Neural cell (in vitro differentiated cells): ENCODE data around the gene BRCA2. TPM values are rescaled to one million over a fixed set of nuclear protein-coding genes. Genes with fewer than 3 reads are reported as not detected.

Experiments used
- H2AFZ ChIP-seq: fragments of 200-600, 300-800 bp; sonication (generic), shearing (Covaris generic); 2 replicates; pipeline ENCODE4 v1.6.0; 2014; ENCODE audit warnings: low read depth, mild to moderate bottlenecking, antibody characterized with exemption, low read length, moderate library complexity
- H3F3A ChIP-seq: fragments of 200-600 bp; shearing (Covaris generic); 2 replicates; pipeline ENCODE4 v1.6.1; 2016; ENCODE audit warnings: mild to moderate bottlenecking, moderate library complexity, mixed read lengths, antibody characterized with exemption, low read length; ENCODE audit not compliant: insufficient read depth, poor library complexity, severe bottlenecking
- H3K27ac ChIP-seq: fragments of 200-600, 300-800 bp; sonication (generic), shearing (Covaris generic); 2 replicates; pipeline ENCODE4 v1.5.1; 2014; ENCODE audit warnings: mild to moderate bottlenecking, low read length, moderate library complexity
- H3K27me3 ChIP-seq: fragments of 300-800, 200-600 bp; sonication (generic), shearing (Covaris generic); 2 replicates; pipeline ENCODE4 v1.6.0; 2014; ENCODE audit warnings: mild to moderate bottlenecking, low read depth, low read length, moderate library complexity; ENCODE audit not compliant: insufficient read depth
- H3K36me3 ChIP-seq: fragments of 300-800, 200-600 bp; sonication (generic), shearing (Covaris generic); 2 replicates; pipeline ENCODE4 v1.5.1; 2014; ENCODE audit warnings: mild to moderate bottlenecking, antibody characterized with exemption, low read length, moderate library complexity; ENCODE audit not compliant: insufficient read depth
- H3K4me2 ChIP-seq: fragments of 300-800, 200-600 bp; sonication (generic), shearing (Covaris generic); 2 replicates; pipeline ENCODE4 v1.6.0; 2014; ENCODE audit warnings: mild to moderate bottlenecking, low read length
- H3K4me3 ChIP-seq: fragments of 300-800, 200-600 bp; sonication (generic), shearing (Covaris generic); 2 replicates; pipeline ENCODE4 v1.5.1; 2014; ENCODE audit warnings: mild to moderate bottlenecking, low read length, moderate library complexity
- H3K79me2 ChIP-seq: fragments of 200-600 bp; shearing (Covaris generic); replicated peaks from 2 replicates; pipeline ENCODE4 v1.6.0; 2014; ENCODE audit warnings: mild to moderate bottlenecking, low read length, moderate library complexity; ENCODE audit not compliant: insufficient read depth
- H3K9ac ChIP-seq: fragments of 300-800, 200-600 bp; sonication (generic), shearing (Covaris generic); 2 replicates; pipeline ENCODE4 v1.6.1; 2016; ENCODE audit warnings: mild to moderate bottlenecking, low read length, mixed read lengths
- H3K9me2 ChIP-seq: fragments of 200-600 bp; shearing (Covaris generic); 2 replicates; pipeline ENCODE4 v1.6.1; 2016; ENCODE audit warnings: mild to moderate bottlenecking, low read length, mixed read lengths; ENCODE audit not compliant: insufficient read depth
- H3K9me3 ChIP-seq: fragments of 200-600, 300-800 bp; sonication (generic), shearing (Covaris generic); 2 replicates; pipeline ENCODE4 v1.6.1; 2016; ENCODE audit warnings: mild to moderate bottlenecking, mixed run types, low read length, moderate library complexity, mixed read lengths
- H4K20me1 ChIP-seq: fragments of 200-600 bp; shearing (Covaris generic); 2 replicates; pipeline ENCODE4 v1.6.1; 2016; ENCODE audit warnings: mild to moderate bottlenecking, mixed run types; ENCODE audit not compliant: insufficient read depth
- CTCF ChIP-seq: fragments of 450-650 bp; IDR thresholded peaks from 2 replicates; pipeline ENCODE4 v1.5.1; 2014; ENCODE audit warnings: antibody characterized with exemption, mild to moderate bottlenecking, moderate library complexity; ENCODE audit not compliant: poor library complexity, severe bottlenecking
- EP300 ChIP-seq: fragments of 450-650 bp; conservative IDR thresholded peaks from 2 replicates; pipeline ENCODE4 v1.6.1; 2014; ENCODE audit warnings: antibody characterized with exemption, mild to moderate bottlenecking, moderate library complexity; ENCODE audit not compliant: poor library complexity, severe bottlenecking
- EZH2 ChIP-seq: fragments of 200-600, 300-800 bp; shearing (Covaris generic), sonication (generic); IDR thresholded peaks from 2 replicates; pipeline ENCODE4 v1.6.1; 2014; ENCODE audit warnings: antibody characterized with exemption, low read length, borderline replicate concordance, mild to moderate bottlenecking; ENCODE audit not compliant: insufficient read depth, poor library complexity, severe bottlenecking
- MXI1 ChIP-seq: fragments of 450-650 bp; conservative IDR thresholded peaks from 2 replicates; pipeline ENCODE4 v1.6.1; 2014; ENCODE audit warnings: antibody characterized with exemption, mild to moderate bottlenecking; ENCODE audit not compliant: poor library complexity, severe bottlenecking
- POLR2AphosphoS5 ChIP-seq: IDR thresholded peaks from 2 replicates; pipeline ENCODE4 v1.6.1; 2012
- RAD21 ChIP-seq: fragments of 450-650 bp; conservative IDR thresholded peaks from 2 replicates; pipeline ENCODE4 v1.6.1; 2014; ENCODE audit warnings: antibody characterized with exemption, mild to moderate bottlenecking, moderate library complexity
- REST ChIP-seq: IDR thresholded peaks from 2 replicates; pipeline ENCODE4 v1.6.1; 2012; ENCODE audit warnings: borderline replicate concordance
- SMC3 ChIP-seq: fragments of 450-650 bp; conservative IDR thresholded peaks from 2 replicates; pipeline ENCODE4 v1.6.1; 2014; ENCODE audit warnings: antibody characterized with exemption, mild to moderate bottlenecking, moderate library complexity; ENCODE audit not compliant: poor library complexity
- polyA plus RNA-seq: library from polyadenylated mRNA; depleted of rRNA; stranded (reverse); fragments of >200 nt; gene quantifications from 2 replicates; pipeline ENCODE4 v1.2.3, GENCODE V29; 2014

BRCA2 gene
- polyA plus RNA-seq, 1 donor from 2014 or later: 0.11 TPM

- Histone ChIP-seq H3K36me3 (no peaks in the 10 kb centered on the region), H3K4me2 (no peak overlapping the region), H3K27ac (no peak overlapping the region), H3K79me2 (no peaks in the 10 kb centered on the region), H3K4me3 (no peak overlapping the region), H3K9me3 (no peaks in the 10 kb centered on the region), H2AFZ (no peak overlapping the region), H3K27me3 (no peaks in the 10 kb centered on the region), H3K9ac (no peak overlapping the region), H4K20me1 (no peaks in the 10 kb centered on the region), H3F3A (no peaks in the 10 kb centered on the region), H3K9me2 (no peaks in the 10 kb centered on the region)
- TF ChIP-seq REST (no peak), CTCF (no peak), RAD21 (no peak), SMC3 (no peak), POLR2AphosphoS5 (no peak), EZH2 (no peak), MXI1 (no peak)
Observed at GRCh38 chr13:32417995-32418394, 102.7 kb downstream of the BRCA2 start.

- H3K79me2 ChIP-seq: no peaks in the 10 kb centered on the region
- no peak overlapping the region for H3K4me2 ChIP-seq
- TF ChIP-seq CTCF (no peak), POLR2AphosphoS5 (no peak), RAD21 (no peak), EP300 (no peak), EZH2 (no peak)
- H3K36me3 ChIP-seq: no peaks in the 10 kb centered on the region
- no peaks in the 10 kb centered on the region for H3K9me3 ChIP-seq
- no peak overlapping the region for H3K4me3 ChIP-seq
- no peaks in the 10 kb centered on the region for H4K20me1 ChIP-seq
- no peak overlapping the region for H3K9ac ChIP-seq
- no peaks in the 10 kb centered on the region for H3K27me3 ChIP-seq
- no peak overlapping the region for H3K27ac ChIP-seq
- no peaks in the 10 kb centered on the region for H3F3A ChIP-seq
- H3K9me2 ChIP-seq: no peaks in the 10 kb centered on the region
- H2AFZ ChIP-seq: no peak overlapping the region
Observed at GRCh38 chr13:32419862-32420261, 104.6 kb downstream of the BRCA2 start.
